Measurements from ENCODE around the gene MT1M. TPM values are rescaled to one million over a fixed set of nuclear protein-coding genes. Genes with fewer than 3 reads are reported as not detected.

MT1M gene
- total RNA-seq, 1 experiment from 2014 or later = 1.8 TPM

GRCh38 chr16:56608876-56609462 lies 23.5 kb upstream of the MT1M start:
- peaks cover 65% of the 10 kb centered on the region for H3K4me1 ChIP-seq (ENCODE audit: control insufficient read depth, insufficient read depth, low read length)
- POLR2A ChIA-PET = no interaction called here
- peaks cover 3% of the 10 kb centered on the region; the same call in 1 of the 2 replicates for H3K36me3 ChIP-seq (ENCODE audit: control insufficient read depth, insufficient read depth, low read length)
- BruUV-seq (replicated peaks) = TSS peak; percentile 100
- DNase-seq (ENCODE audit: low read depth, low spot score) (no peak), ATAC-seq (no peak)
- CTCF ChIA-PET = interaction anchor here (1.0 kb wide), 1 partner anchor 17 kb away, joined by 3 read pairs; the partner anchor contains the start of gene MT1E
- in situ Hi-C loops (cut with HindIII; ENCODE audit: low pct_unique_long_range_greater_than_20kb, low sequenced_read_pairs) (no loop called here), intact Hi-C loops (cut with micrococcal nuclease; ENCODE audit: unreplicated experiment) (loop anchor here (5.0 kb wide), 1 partner anchor 93 kb away; no protein-coding TSS in a partner anchor)
- H3K27ac ChIP-seq (ENCODE audit: low read length) = peak overlapping the region; percentile 94
- H3K4me3 ChIP-seq (ENCODE audit: low read depth in 2 of 2, low read length in 2 of 2) = peak overlapping the region; percentile 78 to 87
- no peaks in the 10 kb centered on the region for H3K9me3 ChIP-seq (ENCODE audit: control insufficient read depth, insufficient read depth, low read depth, low read length)
- H3K27me3 ChIP-seq (ENCODE audit: control insufficient read depth, insufficient read depth, low read length) = no peaks in the 10 kb centered on the region
- TF ChIP-seq TCF7L2 (IDR thresholded peaks at IDR 0.05; ENCODE audit: low read depth, low read length) (0 out of 2 replicates have a peak, but pooled peaks have one; percentile 15), POLR2AphosphoS5 (IDR thresholded peaks at IDR 0.05; ENCODE audit: low read depth, low read length) (no peak)

GRCh38 chr16:56609463-56609921 lies 23.0 kb upstream of the MT1M start:
- TF ChIP-seq POLR2AphosphoS5 (IDR thresholded peaks at IDR 0.05; ENCODE audit: low read depth, low read length) = no peak
- TF ChIP-seq TCF7L2 (IDR thresholded peaks at IDR 0.05; ENCODE audit: low read depth, low read length) = no peak
- TF ChIP-seq SIN3A (IDR thresholded peaks at IDR 0.05; ENCODE audit: borderline replicate concordance, insufficient read depth, low read depth, low read length) = no peak
- TF ChIP-seq REST (IDR thresholded peaks at IDR 0.05; ENCODE audit: insufficient read depth in 1 of 2, low read depth in 2 of 2, low read length in 1 of 2) = no peak
- TF ChIP-seq CTCF (IDR thresholded peaks at IDR 0.05) = no peak
- H3K36me3 ChIP-seq (ENCODE audit: control insufficient read depth, insufficient read depth, low read length) = peaks cover 3% of the 10 kb centered on the region; the same call in 1 of the 2 replicates
- no TSS peak for BruUV-seq (replicated peaks)
- no peaks in the 10 kb centered on the region for H3K9me3 ChIP-seq (ENCODE audit: control insufficient read depth, insufficient read depth, low read depth, low read length)
- peak overlapping the region; percentile 94 for H3K27ac ChIP-seq (ENCODE audit: low read length)
- H3K27me3 ChIP-seq (ENCODE audit: control insufficient read depth, insufficient read depth, low read length) = no peaks in the 10 kb centered on the region
- ChIA-PET POLR2A (no interaction called here), CTCF (interaction anchor here (1.0 kb wide), 1 partner anchor 16 kb away, joined by 3 read pairs; the partner anchor contains the start of gene MT1E)
- in situ Hi-C loops (cut with HindIII; ENCODE audit: low pct_unique_long_range_greater_than_20kb, low sequenced_read_pairs) = no loop called here
- ATAC-seq (no peak), DNase-seq (ENCODE audit: low read depth, low spot score) (no peak)
- peaks cover 70% of the 10 kb centered on the region for H3K4me1 ChIP-seq (ENCODE audit: control insufficient read depth, insufficient read depth, low read length)
- intact Hi-C loops (cut with micrococcal nuclease; ENCODE audit: unreplicated experiment) = loop anchor here (5.0 kb wide), 1 partner anchor 93 kb away; no protein-coding TSS in a partner anchor
- H3K4me3 ChIP-seq (ENCODE audit: low read depth in 2 of 2, low read length in 2 of 2) = peak overlapping the region; percentile 78 to 87

Data from Panc1 (cell line).